ENCODE data around the gene COL6A1.

The COL6A1 gene

DNA sequence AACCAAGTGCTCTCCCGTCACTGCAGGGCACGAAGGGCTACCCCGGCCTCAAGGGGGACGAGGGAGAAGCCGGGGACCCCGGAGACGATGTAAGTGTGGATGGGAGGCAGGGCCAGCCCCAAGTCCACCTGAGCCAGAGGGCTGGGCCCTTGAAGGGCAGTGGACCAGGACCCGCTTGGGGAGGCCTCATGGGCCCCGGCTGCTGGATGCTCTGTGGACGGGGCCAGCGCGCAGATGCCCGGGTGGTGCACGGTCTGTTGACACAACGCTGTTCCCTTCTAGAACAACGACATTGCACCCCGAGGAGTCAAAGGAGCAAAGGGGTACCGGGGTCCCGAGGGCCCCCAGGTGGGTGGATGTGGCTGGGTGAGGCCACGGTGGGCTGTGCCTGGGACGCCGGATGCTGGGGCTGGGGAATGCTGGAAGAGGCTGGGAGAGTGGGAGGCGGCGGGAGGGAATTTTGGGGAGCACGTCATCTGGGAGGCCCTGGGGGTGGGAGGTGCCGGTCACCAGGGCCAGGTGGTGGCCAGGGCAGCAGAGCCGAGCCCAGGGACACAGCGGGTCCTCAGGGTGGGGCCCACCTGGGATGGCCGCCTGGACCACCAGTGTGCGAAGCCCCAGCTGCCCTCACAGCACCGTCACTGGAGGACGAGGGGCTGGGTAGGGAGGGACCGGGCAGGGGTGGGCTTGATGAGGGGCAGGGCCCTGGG, 17.5 kb downstream of the COL6A1 start:
- no peak for DNase-seq (ENCODE audit: low read depth in 1 of 2, low spot score in 1 of 2)
- H3K4me3 ChIP-seq (replicated peaks; ENCODE audit: insufficient read depth, low read length) = no peak overlapping the region
- H3K27me3 ChIP-seq (ENCODE audit: insufficient read depth, poor library complexity, severe bottlenecking) = no peaks in the 10 kb centered on the region
- TF ChIP-seq POLR2AphosphoS5 (IDR thresholded peaks at IDR 0.05; ENCODE audit: low read depth) = no peak
- TF ChIP-seq, protein P1, sequence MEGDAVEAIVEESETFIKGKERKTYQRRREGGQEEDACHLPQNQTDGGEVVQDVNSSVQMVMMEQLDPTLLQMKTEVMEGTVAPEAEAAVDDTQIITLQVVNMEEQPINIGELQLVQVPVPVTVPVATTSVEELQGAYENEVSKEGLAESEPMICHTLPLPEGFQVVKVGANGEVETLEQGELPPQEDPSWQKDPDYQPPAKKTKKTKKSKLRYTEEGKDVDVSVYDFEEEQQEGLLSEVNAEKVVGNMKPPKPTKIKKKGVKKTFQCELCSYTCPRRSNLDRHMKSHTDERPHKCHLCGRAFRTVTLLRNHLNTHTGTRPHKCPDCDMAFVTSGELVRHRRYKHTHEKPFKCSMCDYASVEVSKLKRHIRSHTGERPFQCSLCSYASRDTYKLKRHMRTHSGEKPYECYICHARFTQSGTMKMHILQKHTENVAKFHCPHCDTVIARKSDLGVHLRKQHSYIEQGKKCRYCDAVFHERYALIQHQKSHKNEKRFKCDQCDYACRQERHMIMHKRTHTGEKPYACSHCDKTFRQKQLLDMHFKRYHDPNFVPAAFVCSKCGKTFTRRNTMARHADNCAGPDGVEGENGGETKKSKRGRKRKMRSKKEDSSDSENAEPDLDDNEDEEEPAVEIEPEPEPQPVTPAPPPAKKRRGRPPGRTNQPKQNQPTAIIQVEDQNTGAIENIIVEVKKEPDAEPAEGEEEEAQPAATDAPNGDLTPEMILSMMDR (IDR thresholded peaks at IDR 0.05; ENCODE audit: insufficient read depth, low read length) = no peak
- TF ChIP-seq SPI1 (IDR thresholded peaks at IDR 0.05; ENCODE audit: borderline replicate concordance, low read depth) = no peak
- TF ChIP-seq GABPA (IDR thresholded peaks at IDR 0.05; ENCODE audit: low read depth) = no peak
- TF ChIP-seq, protein P2, sequence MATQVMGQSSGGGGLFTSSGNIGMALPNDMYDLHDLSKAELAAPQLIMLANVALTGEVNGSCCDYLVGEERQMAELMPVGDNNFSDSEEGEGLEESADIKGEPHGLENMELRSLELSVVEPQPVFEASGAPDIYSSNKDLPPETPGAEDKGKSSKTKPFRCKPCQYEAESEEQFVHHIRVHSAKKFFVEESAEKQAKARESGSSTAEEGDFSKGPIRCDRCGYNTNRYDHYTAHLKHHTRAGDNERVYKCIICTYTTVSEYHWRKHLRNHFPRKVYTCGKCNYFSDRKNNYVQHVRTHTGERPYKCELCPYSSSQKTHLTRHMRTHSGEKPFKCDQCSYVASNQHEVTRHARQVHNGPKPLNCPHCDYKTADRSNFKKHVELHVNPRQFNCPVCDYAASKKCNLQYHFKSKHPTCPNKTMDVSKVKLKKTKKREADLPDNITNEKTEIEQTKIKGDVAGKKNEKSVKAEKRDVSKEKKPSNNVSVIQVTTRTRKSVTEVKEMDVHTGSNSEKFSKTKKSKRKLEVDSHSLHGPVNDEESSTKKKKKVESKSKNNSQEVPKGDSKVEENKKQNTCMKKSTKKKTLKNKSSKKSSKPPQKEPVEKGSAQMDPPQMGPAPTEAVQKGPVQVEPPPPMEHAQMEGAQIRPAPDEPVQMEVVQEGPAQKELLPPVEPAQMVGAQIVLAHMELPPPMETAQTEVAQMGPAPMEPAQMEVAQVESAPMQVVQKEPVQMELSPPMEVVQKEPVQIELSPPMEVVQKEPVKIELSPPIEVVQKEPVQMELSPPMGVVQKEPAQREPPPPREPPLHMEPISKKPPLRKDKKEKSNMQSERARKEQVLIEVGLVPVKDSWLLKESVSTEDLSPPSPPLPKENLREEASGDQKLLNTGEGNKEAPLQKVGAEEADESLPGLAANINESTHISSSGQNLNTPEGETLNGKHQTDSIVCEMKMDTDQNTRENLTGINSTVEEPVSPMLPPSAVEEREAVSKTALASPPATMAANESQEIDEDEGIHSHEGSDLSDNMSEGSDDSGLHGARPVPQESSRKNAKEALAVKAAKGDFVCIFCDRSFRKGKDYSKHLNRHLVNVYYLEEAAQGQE (IDR thresholded peaks at IDR 0.05; ENCODE audit: insufficient replicate concordance, low read depth) = no peak
- H3K27ac ChIP-seq (replicated peaks) = no peak overlapping the region

DNA sequence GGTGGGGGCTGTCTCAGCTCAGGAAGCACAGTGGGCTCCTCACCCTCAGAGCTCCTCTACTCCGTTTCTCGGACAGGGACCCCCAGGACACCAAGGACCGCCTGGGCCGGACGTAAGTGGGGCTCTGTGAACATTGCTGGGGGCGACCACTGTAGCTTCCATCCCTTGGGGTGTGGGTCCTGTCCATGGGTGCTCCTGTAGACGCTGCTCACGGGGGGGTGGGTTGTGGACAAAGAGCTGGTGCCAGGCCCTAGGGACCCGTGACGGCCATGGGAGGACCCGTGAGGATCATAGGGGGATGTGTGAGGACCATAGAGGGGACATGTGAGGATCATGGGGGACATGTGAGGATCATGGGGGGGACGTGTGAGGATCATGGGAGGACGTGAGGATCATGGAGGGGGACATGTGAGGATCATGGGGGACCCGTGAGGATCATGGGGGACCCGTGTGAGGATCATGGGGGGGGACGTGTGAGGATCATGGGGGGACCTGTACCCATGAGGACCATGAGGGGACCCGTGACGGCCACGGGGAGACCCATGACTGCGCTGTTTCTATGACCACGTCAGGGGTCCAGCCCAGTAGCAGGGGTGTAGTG, 18.1 kb downstream of the COL6A1 start:
- DNase-seq (ENCODE audit: low read depth in 1 of 2, low spot score in 1 of 2) = no peak
- no peak for TF ChIP-seq GABPA (IDR thresholded peaks at IDR 0.05; ENCODE audit: low read depth)
- Histone ChIP-seq H3K27ac (replicated peaks) (no peak overlapping the region), H3K4me3 (replicated peaks; ENCODE audit: insufficient read depth, low read length) (no peak overlapping the region), H3K27me3 (ENCODE audit: insufficient read depth, poor library complexity, severe bottlenecking) (no peaks in the 10 kb centered on the region)

DNA sequence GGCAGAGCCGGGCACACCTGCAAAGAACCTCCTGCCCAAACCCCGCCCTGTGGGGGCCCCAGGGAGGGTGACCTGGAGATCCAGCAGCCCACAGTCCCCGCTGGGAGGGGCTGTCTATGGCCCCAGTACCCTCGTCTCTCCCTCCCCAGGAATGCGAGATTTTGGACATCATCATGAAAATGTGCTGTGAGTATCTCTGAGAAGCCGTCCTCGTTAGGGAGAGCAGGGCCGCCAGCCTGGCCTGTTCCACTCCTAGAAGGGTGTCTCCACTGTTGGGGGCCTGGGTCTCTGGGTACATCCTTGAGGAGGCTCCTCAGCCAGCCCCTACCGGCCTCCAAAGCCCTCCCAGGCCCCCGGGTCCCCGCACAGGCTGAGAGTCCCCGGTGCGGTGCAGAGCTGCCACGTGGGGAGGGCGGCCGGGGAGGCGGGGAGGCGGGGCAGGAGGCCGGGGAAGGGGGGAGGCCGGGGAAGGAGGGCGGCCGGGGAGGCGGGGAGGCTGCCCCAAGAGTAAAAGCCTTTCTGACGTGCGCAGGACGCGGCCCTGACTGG, 18.7 kb downstream of the COL6A1 start:
- TF ChIP-seq, protein P1 (IDR thresholded peaks at IDR 0.05; ENCODE audit: insufficient read depth, low read length) = no peak
- TF ChIP-seq, protein P2 (IDR thresholded peaks at IDR 0.05; ENCODE audit: insufficient replicate concordance, low read depth) = no peak
- TF ChIP-seq SPI1 (IDR thresholded peaks at IDR 0.05; ENCODE audit: borderline replicate concordance, low read depth) (no peak), POLR2AphosphoS5 (IDR thresholded peaks at IDR 0.05; ENCODE audit: low read depth) (no peak), GABPA (IDR thresholded peaks at IDR 0.05; ENCODE audit: low read depth) (no peak)
- Histone ChIP-seq H3K4me3 (replicated peaks; ENCODE audit: insufficient read depth, low read length) (no peak overlapping the region), H3K27me3 (ENCODE audit: insufficient read depth, poor library complexity, severe bottlenecking) (no peaks in the 10 kb centered on the region), H3K27ac (replicated peaks) (no peak overlapping the region)
- DNase-seq (ENCODE audit: low read depth in 1 of 2, low spot score in 1 of 2) = no peak

DNA sequence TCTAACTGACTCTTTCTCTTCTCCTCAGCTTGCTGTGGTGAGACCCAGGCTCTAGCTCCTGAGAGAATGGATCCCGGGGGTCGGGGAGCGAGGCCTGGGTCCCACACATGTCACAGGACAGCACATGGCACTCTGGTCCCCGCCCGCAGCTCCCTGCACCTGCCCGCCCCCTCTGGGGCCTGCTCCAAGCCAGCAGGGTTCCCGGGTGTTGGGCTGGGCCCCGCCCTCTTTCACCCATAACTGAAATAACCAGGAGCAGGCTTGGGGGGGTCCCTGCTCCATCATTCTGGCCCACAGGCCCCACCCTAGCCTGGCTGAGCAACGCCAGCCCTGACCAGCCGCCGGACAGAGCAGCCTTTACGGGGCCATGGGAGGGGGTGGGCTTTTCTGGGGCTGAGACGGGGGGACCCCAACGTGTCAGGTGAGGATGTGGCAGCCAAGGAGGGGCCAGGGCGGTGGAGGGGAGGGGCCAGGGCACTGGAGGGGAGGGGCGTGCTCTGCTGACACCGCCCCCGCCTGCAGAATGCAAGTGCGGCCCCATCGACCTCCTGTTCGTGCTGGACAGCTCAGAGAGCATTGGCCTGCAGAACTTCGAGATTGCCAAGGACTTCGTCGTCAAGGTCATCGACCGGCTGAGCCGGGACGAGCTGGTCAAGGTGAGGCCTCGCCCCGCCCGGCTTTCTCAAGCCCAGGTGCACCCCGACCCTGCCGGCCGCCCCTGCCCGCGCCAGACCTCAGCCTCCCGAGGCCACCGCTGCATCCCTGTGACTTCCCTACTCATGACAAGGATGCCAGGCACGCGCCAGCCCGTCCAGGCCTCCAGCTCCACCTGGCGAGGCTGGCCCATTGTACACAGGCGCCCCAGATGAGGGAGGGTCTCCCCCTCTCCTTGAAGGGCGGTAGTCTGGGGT, 19.4 kb downstream of the COL6A1 start:
- no peak for DNase-seq (ENCODE audit: low read depth in 1 of 2, low spot score in 1 of 2)
- H3K27ac ChIP-seq (replicated peaks) = no peak overlapping the region

More for the DNA sequence above, 19.4 kb downstream of the COL6A1 start:
- Histone ChIP-seq H3K27me3 (ENCODE audit: insufficient read depth, poor library complexity, severe bottlenecking) (no peaks in the 10 kb centered on the region), H3K4me3 (replicated peaks; ENCODE audit: insufficient read depth, low read length) (no peak overlapping the region)
- TF ChIP-seq, protein P1 (IDR thresholded peaks at IDR 0.05; ENCODE audit: insufficient read depth, low read length) = no peak
- no peak for TF ChIP-seq SPI1 (IDR thresholded peaks at IDR 0.05; ENCODE audit: borderline replicate concordance, low read depth)
- TF ChIP-seq GABPA (IDR thresholded peaks at IDR 0.05; ENCODE audit: low read depth) = no peak
- no peak for TF ChIP-seq POLR2AphosphoS5 (IDR thresholded peaks at IDR 0.05; ENCODE audit: low read depth)
- TF ChIP-seq, protein P2 (IDR thresholded peaks at IDR 0.05; ENCODE audit: insufficient replicate concordance, low read depth) = no peak
